LNCAP (cell line): Measurements from ENCODE around the gene TRIM29.

Experiments used
- CTCF ChIP-seq: fragments of 450-650 bp; IDR thresholded peaks from 2 replicates; pipeline ENCODE4 v1.5.1; 2017; ENCODE audit warnings: mild to moderate bottlenecking

TRIM29 gene

DNA sequence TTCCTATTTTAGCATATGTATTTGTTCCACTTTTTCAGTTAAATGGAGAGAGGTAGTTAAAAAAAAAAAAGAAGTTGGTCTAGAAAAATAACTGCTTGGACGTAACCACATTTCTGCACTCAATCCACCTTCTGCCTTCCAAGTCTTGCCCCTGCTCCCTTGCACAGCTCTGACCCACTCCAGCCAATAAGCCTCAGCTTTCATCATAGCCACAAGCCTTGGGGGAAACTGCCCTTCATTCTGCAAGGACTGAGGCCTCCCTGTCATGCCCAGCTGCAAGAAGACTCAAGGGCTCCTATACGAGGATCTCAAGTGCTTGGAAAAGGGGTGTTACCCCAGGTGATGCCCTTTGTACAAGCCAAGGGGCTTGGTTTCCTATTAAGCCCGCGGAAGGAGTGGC lies 37.0 kb upstream of the TRIM29 start:
- no peak for TF ChIP-seq CTCF

DNA sequence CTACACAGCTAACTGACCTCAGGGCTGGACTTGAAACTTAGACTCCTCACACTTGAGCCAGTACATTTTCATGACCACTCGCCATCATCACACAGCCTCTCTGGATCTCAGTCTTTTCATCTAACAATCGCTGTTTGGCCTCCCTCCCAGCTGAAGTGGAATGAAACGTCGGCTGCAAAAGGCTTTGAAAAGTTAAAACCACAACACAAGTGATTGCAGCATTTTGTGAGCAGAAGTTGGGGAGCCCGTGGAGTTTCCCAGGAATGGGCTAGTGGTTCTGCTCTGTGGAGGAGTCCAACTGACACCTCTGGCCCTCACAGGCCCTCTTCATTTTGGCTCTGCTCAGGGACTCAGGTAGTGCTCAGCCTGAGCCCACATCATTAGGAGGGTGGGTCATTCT lies 35.9 kb upstream of the TRIM29 start:
- no peak for TF ChIP-seq CTCF

- TF ChIP-seq CTCF = no peak
Observed at GRCh38 chr11:120173019-120173705, 35.2 kb upstream of the TRIM29 start.

GRCh38 chr11:120172054-120172911 lies 34.4 kb upstream of the TRIM29 start:
- peak; percentile 74 for TF ChIP-seq CTCF

GRCh38 chr11:120170741-120171261 lies 32.9 kb upstream of the TRIM29 start:
- no peak for TF ChIP-seq CTCF

- TF ChIP-seq CTCF = no peak
Observed at GRCh38 chr11:120169981-120170698, 32.2 kb upstream of the TRIM29 start.

DNA sequence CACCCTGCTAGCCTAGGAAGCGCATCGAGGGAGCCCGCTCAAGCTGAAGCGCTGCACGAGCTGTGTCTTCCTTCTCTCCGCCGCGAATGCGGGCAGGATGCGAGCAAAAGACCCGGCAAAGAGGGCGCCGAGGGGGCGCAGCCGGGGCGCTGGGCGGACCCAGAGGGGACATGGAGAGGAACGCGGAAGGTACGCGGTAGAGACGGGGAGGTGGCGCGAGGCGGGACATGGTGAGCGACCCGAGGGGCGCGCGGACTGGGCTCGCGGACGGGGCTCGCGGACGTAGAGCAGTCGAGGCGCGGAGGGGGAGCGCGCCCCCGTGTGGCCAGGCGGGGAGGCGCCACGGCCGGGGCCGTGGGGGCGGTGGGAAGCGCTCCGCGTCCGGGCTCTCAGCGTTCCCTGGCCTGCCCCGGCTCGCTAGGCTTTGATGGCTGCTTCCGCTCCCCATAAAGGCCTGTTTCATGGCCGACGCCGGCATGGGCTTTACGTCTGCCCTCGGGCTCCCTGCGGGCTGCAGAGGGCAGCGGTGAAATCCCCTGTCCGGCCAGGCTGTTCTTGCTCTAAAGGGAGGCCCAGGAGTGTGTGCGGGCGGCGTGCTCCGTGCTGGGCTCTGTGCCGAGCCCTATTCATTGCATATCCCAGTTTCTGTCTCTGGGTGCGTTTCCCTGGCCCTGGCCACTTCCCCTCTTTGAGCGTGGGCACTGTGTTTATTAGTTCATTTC lies 31.2 kb upstream of the TRIM29 start:
- TF ChIP-seq CTCF = peak; percentile 93
